Stimulated activated CD4-positive, alpha-beta T cell treated with anti-CD3 and anti-CD28 coated beads, Interleukin-15, amount 100 ng/mL, for 48 hours (primary cell): ENCODE measurements around the gene TMEM108.

Experiments
- DNase-seq, 2 donors: peaks; one replicate each; pipeline ENCODE4 v3.0.0-alpha.2; 2020; ENCODE audit warnings: low read depth in 2 of 2

The TMEM108 gene

DNA sequence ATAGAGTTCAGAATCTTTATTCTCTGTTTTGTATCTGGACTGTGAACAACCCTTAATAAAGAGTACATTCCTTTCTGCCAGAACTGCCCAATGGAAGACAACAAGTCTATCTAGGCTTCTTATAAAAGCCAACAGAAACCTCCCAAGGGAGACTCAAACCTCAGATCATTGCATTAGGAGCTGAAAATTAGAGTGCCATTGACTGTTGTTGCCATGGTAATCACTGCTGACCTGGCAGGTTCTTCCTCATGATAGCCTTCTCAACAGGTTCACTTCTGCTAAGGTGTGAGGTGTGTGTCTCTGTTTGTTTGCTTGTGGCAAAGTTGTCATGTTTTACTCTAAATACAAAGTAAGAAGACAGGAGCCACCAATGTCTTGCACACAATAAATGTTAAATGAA lies 79.2 kb downstream of the TMEM108 start:
- no peak for DNase-seq

DNA sequence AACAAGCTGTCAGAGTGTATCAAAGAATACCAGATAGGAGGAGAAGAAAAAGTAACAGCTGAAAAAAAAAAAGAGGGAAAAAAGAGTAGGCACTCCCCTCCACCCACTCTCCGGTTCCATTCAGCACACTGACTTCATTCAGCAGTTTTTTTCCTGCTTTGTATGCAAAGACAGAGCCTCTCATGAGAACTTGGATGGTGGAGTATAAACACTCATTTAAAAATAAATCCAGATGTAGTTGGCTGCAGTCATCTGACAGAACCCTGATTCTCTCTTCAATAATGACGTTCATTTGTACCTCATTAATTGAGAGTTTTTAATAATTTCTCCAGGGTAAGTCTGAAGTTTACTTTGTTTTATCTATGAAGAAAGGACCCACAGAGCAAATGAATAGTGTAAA lies 81.0 kb downstream of the TMEM108 start:
- DNase-seq = no peak

- DNase-seq = no peak
Measured at GRCh38 chr3:133121450-133121849, 83.3 kb downstream of the TMEM108 start.

- no peak for DNase-seq
Measured at GRCh38 chr3:133123636-133124035, 85.4 kb downstream of the TMEM108 start.

GRCh38 chr3:133124511-133124910 lies 86.3 kb downstream of the TMEM108 start:
- DNase-seq = no peak

GRCh38 chr3:133125171-133125570 lies 87.0 kb downstream of the TMEM108 start:
- no peak for DNase-seq

GRCh38 chr3:133125802-133126201 lies 87.6 kb downstream of the TMEM108 start:
- DNase-seq = no peak

- no peak for DNase-seq
Measured at GRCh38 chr3:133127381-133127780, 89.2 kb downstream of the TMEM108 start.

GRCh38 chr3:133130168-133130567 lies 92.0 kb downstream of the TMEM108 start:
- no peak for DNase-seq

DNA sequence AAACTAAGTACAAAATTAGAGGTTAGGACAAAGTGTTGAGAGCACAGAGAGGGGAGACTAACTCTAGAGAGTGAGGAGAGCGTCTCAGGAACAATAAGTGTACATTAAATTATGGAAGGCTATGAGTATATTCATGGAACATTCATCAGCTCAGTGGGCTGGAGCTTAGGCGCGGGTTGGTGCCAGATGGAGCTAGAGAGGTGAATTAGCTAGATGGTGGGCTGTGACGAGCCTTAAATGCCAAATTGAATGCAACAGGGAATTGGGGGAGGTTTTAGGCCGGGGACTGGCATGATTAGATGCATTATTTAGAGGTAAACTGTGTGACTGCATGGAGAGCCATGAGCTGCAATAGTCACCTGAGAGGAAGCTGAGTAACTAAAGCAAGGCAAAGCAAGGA lies 97.1 kb downstream of the TMEM108 start:
- no peak for DNase-seq

GRCh38 chr3:133136114-133137041 lies 98.2 kb downstream of the TMEM108 start:
- DNase-seq = no peak

- no peak for DNase-seq
Measured at GRCh38 chr3:133137042-133137996, 99.1 kb downstream of the TMEM108 start.

GRCh38 chr3:133138017-133138416 lies 99.8 kb downstream of the TMEM108 start:
- no peak for DNase-seq

- no peak for DNase-seq
Measured at GRCh38 chr3:133152056-133152455, 113.9 kb downstream of the TMEM108 start.

DNA sequence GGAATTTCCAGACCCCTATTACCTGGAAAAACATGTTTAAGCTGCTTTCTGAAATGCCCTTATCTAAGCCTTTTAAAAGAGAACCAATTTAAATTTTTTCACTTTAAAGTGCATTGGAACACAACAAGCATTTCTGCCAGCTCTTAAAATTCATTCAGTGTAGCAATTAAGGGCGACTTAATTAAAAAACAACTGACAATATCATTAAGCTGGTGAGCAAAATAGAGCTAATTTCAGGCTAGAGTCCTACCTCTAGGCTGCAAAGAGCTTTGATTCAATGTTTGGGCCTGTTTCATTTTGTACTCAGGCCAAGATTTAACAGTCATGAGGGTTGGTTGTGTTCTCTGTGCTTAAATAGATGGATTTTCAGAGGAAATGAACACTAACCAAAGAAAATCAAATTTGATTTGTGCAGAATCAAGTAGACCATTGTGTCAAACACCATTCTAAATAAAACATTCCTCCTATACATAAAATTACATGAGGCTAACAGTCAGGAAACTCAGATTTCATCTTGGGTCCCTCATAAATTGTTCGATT lies 114.6 kb downstream of the TMEM108 start:
- no peak for DNase-seq

- no peak for DNase-seq
Measured at GRCh38 chr3:133153382-133153781, 115.2 kb downstream of the TMEM108 start.

DNA sequence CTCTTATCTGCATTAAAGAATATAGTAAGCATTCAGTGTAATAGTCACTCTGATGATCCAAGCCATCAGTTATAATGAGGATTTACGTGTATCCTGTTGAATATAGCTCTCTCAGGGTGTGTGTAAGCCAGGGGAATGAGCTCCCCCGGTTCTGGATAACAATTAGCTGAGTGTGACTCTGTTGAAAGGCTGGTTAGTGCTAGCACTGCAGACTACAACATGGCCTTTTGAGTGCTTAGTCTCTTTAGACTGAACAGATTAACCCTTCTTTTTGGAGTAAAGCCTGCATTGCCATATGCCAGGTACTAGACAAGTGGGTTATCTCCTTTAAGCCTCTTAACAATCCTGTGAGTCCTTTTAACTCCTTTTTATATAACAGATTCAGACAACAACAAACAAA lies 119.5 kb downstream of the TMEM108 start:
- DNase-seq = no peak

DNA sequence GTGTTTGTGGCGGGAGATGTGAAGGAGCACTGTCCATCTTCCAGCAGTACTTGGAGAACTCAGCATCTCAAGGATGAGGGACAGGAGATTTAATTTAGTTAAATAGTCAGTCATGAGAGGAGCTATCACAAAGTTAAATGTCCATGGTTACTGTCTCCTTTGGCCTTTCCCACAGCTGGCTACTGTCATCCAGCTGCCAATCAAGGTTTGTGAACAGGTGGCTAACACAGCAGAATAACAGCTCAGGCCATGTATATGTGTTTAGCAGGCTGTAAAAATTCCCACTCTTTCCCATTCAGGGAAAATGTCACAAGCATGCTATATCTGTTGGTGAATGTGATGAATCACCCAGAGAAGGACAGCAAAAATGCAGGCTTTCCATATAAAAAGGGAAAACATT lies 120.5 kb downstream of the TMEM108 start:
- no peak for DNase-seq

DNA sequence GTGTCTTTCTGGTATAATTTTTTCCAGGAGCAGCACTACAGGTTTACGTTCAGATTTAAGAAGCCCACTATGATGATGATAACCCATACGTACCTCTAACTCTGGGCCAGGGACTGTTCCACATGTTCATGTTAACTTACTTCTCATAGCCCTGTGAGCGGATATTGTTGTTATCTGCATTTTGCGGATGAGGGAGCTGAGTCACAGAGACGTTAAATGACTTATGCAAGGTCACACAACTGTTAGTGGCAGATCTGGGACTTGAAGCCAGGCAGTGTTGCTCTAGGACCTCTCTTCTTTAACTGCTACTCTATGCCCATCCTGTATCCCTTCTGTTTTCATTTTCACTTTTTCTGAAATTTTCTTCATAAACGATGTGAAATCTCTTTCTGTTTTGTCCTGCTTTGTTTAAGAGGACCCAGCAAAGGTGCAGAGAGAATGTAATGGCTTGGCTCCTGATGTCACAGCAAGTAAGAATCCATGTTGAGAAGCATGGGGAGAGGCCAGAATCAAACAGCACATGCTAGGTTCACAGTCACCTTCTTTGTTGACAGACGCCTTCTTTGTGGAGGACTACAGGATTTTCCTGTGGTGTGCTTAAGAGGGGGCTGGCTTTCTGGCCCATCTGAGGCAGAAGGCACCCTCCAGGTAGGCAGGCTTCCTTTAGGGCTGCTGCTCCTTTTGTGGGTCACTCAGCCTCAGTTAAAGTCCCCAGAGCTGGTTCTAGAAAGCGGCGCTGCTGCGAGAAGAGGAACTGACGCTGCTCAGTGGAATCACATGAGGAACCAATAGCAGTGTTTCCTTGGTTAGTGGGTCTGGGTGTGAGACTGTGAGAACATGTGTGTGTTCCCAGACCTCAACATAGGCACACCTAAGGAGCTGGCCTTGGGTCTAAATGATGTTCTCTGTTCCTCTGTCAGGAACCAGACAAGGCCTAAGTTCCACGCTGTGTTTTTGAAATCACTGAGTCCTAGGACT lies 121.6 kb downstream of the TMEM108 start:
- no peak for DNase-seq

DNA sequence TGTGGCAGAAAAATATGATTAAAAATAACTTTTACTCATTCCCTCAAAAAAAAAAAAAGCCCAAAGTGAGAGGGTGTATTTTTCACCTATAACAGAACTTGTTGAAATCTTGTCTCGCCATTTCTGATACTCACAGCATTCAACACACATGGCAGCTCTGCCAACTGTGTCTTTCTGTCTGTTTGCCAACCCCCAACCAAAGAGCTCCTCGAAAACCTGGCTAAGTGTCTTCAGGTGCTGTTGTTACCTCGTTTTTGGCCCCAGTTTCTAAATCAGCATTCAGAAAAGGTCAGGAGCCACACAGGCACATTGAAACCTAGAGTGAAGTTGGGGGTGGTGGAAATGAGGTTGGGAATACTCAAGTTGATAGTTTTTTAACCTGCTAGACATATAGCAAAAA lies 123.5 kb downstream of the TMEM108 start:
- no peak for DNase-seq

DNA sequence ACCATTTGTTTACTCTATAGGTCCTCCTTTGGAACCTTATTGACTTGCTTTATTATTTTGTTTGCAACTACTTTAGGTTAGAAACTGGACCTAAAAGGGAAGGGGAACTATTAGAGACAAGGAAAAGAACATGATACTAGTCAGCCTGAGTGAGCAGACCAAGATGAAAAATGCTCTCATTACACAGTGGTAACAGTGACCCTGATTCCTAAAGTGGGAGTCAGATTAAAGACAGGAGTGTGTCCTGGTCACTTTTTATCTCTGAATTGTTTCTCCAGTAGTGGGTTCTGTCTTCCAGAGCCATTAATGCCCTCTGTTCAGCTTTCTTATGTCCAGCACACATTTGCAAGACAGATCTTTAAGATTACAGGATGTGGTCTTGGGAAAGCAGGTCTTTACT lies 124.1 kb downstream of the TMEM108 start:
- no peak for DNase-seq
